Measurements from ENCODE around the gene CDK19. TPM values are rescaled to one million over a fixed set of nuclear protein-coding genes. Genes with fewer than 3 reads are reported as not detected.
"Not testable (repeated sequence)": the region's sequence is repeated elsewhere in the genome, so short reads cannot be mapped to it uniquely, and the experiment has no call there.

Gene CDK19
- total RNA-seq, 2 donors from 2014 or later, result 18.3 to 39.8 TPM

DNA sequence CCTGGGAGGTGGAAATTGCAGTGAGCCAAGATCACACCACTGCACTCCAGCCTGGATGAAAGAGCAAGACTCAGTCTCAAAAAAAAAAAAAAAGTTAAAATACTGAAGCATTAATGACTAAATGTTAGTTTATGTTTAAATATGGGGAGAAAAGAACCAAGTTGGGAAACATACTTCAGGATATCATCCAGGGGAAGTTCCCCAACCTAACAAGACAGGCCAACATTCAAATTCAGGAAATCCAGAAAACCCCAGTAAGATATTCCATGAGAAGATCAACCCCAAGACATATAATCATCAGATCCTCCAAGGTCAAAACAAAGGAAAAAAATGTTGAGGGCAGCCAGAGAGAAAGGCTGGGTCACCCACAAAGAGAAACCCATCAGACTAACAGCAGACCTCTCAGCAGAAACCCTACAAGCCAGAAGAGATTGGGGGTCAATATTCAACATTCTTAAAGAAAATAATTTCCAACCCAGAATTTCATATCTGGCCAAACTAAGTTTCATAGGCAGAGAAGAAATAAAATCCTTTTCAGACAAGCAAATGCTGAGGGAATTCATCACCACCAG lies 237.6 kb downstream of the CDK19 start:
- H3K4me1 Mint-ChIP-seq; H3K4me3 Mint-ChIP-seq; H3K36me3 Mint-ChIP-seq (ENCODE audit: low read depth); H3K9me3 Mint-ChIP-seq; H3K27me3 Mint-ChIP-seq; H3K27ac Mint-ChIP-seq; ATAC-seq (replicated peaks): not testable (repeated sequence)

DNA sequence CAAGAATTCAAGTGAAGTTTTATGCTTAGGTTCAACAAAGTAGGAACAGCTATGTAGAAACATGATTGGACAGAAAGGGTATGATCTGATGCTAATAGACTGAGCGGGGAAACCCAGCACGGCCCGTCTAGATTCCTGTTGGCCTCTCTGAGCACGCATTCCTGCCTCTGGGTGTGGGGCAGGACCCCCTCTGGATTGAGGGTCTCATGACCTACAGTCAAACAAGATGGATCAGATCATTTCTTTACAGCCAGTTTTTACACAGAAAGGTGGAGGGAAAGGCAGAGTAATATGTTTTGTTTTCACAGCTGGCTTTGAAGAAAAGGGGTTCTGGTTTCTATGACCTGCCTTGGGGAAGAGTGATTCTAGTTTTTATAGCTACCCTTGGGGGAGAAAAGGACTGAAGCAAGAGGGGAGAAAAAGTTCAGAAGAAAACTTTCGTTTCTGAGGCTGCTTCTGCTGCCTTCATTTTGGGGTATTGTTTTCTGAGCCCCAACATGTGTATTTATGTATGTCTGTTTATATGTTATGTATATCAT lies 239.3 kb downstream of the CDK19 start:
- H3K9me3 Mint-ChIP-seq, result peaks cover 4% of the 10 kb centered on the region
- no peak overlapping the region for H3K4me3 Mint-ChIP-seq
- H3K27ac Mint-ChIP-seq, result no peak overlapping the region
- no peak for ATAC-seq (replicated peaks)
- H3K36me3 Mint-ChIP-seq (ENCODE audit: low read depth), result no peaks in the 10 kb centered on the region
- no peaks in the 10 kb centered on the region for H3K4me1 Mint-ChIP-seq
- no peaks in the 10 kb centered on the region for H3K27me3 Mint-ChIP-seq

DNA sequence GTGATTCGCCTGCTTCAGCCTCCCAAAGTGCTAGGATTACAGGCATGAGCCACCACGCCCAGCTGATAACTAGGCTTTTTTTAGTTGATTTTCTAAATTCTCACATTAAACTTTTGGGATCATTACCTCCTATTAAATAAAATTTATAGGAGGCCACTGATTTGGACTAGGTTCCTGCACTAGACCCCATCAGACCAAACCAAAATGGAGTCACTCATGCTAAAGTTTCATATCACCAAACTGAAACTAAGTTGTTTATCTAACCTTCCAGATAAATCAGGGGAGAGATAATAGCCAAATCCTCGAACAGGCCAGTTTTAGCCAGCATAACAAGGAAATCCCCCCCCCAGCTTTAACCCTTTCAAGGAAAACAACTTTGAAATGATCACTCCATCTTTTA lies 240.5 kb downstream of the CDK19 start:
- no peak for ATAC-seq (replicated peaks)
- Mint-ChIP-seq H3K4me1 (no peaks in the 10 kb centered on the region), H3K27me3 (no peaks in the 10 kb centered on the region), H3K9me3 (peaks cover 4% of the 10 kb centered on the region), H3K27ac (no peak overlapping the region), H3K36me3 (ENCODE audit: low read depth) (no peaks in the 10 kb centered on the region), H3K4me3 (no peak overlapping the region)

DNA sequence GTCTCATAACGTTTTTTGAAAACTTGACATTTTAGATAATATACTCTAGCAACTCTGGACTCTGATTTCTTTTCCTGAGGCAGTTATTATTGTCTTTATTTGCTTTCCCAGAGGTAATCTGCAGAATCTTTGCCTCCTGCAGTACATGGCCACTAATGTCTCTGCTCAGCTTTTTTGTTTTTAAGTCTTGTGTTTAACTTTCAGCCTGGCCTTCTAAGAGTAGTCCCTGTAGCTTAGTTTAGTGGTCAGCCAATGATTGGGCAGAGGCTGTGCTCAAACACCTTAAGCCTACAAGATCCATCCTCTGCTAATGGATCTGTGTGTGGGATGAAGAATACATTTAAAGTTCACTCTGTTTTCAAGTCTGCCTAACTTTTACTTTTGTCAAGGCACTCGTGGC lies 241.7 kb downstream of the CDK19 start:
- Mint-ChIP-seq H3K27me3 (no peaks in the 10 kb centered on the region), H3K4me3 (no peak overlapping the region), H3K36me3 (ENCODE audit: low read depth) (no peaks in the 10 kb centered on the region), H3K4me1 (no peaks in the 10 kb centered on the region), H3K27ac (no peak overlapping the region), H3K9me3 (no peaks in the 10 kb centered on the region)
- no peak for ATAC-seq (replicated peaks)

DNA sequence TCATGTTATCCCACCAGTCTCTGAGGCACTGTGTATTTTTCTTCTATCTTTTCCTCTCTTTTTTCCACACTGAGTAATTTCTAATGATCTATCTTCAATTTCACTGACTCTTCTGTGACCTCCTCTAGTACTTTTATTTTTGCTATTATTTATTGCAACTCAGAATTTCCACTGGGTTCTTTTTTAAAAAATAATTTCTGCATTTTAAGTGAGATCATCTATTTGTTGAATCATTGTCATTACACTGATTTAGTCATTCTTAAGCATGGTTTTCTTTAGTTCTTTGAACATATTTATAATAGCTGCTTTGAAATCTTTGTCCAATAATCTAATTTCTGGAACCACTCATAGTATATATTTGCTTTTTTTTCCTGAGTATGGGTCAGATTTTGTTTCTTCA lies 242.1 kb downstream of the CDK19 start:
- H3K4me1 Mint-ChIP-seq, result peaks cover under 1% of the 10 kb centered on the region
- no peak overlapping the region for H3K4me3 Mint-ChIP-seq
- no peaks in the 10 kb centered on the region for H3K9me3 Mint-ChIP-seq
- no peak for ATAC-seq (replicated peaks)
- no peak overlapping the region for H3K27ac Mint-ChIP-seq
- H3K27me3 Mint-ChIP-seq, result no peaks in the 10 kb centered on the region
- no peaks in the 10 kb centered on the region for H3K36me3 Mint-ChIP-seq (ENCODE audit: low read depth)

DNA sequence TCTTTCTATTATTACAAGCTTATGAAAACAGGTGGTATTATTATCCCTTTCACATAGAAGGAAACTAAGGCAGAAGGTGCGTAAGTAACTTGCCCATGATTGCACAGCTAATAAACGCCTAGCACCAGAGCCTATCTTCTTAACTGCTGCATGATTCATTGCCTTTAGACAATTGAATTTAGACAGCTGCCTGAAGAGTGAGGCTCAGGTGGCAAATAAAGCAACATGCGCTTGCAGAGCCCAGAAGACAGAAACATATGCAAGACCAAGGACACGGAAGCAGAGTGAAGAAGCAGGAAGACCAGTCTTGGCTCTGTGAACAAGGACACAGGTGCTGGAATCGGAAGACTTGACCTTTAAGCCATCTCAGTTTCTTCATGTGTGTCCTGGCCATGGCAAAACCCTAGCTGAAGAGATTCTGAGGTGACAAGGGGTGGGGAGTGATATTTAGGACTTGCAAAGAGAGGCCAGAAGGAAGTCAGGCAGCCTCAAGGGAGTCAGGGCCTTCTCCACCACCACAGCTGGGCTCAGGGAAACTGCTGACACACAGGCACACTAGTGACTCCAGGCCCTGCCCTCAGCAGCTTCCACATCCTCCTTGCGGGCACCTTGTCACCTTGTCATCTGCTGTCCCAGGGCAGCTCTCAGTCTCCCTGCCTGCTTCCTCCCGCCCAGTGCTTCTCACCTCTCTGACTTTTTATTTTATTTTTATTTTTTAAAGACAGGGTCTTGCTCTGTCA lies 247.1 kb downstream of the CDK19 start:
- Mint-ChIP-seq H3K4me1 (peaks cover 6% of the 10 kb centered on the region), H3K27me3 (no peaks in the 10 kb centered on the region), H3K27ac (no peak overlapping the region), H3K9me3 (no peaks in the 10 kb centered on the region), H3K36me3 (ENCODE audit: low read depth) (no peaks in the 10 kb centered on the region), H3K4me3 (no peak overlapping the region)
- peak; percentile 96 for ATAC-seq (replicated peaks)

DNA sequence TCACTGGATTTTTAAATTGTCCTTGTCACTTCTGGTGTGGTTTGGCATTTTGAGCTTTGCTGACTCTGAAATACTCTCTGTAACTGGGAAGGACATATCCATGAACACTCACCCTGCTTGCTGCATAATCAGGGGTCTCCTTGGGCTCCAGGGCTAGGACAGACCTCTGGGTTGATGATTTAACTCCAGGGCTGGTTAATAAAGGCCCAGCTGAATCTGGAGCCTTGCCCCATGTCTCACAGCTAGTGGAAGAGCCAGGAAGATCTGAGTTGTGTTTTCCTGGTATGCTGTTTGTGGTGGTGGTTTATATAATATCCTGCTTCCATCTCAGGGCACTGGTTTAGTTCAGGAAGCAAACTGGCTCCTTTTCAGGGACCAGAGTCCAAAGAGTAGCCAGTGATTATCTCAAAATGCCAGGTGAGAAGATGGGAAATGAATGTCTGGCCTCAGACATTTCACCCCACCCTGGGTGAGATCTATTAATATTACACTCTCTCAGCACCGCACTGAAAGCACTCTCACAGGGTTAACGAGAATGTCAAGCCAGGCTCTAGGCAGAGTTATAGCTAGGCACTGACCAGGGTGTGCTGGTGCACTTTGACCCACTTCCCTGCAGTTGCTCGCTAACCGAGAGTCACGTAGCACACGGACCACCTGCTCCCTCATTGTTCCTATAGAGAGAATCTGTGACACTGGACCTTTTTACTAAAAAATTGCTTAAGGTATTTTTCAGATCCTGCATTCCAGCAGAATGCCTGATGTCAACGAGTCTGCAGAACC lies 248.7 kb downstream of the CDK19 start:
- Mint-ChIP-seq H3K27ac (no peak overlapping the region), H3K4me1 (peaks cover 15% of the 10 kb centered on the region), H3K9me3 (no peaks in the 10 kb centered on the region), H3K4me3 (no peak overlapping the region), H3K36me3 (ENCODE audit: low read depth) (no peaks in the 10 kb centered on the region), H3K27me3 (no peaks in the 10 kb centered on the region)
- ATAC-seq (replicated peaks), result no peak

DNA sequence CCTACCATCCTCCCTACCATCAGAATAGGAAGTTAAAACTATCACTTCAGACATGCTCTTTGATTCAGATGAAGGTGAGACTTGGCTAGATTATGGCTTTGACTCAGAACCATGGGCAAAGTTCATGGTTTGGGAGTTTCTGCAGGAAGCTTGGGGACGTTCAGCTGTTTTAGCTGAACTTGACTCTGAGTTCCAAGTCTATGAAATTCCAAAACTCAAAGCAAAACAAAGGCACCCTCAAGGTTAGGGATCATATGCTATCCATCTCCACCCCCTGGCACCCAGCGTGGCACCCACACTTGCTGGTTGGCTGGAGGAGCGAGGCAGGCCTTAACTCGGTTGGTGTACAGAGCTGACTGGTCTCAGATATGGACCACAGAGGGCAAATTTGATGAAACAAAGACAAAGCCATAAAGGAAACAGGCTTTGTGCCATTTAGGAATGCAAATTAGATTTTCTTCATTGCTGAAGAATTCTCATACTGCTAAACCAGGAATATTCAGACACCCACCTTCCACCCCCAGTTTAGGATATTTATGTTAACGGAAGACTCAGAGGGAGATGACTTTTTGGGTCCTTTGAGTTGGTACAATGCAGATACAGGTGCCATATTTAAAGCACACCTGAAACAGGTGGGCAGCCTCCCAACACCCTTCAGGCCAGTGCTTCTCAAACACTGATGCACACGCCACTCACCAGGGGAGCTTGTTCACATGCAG lies 250.4 kb downstream of the CDK19 start:
- no peak overlapping the region for H3K4me3 Mint-ChIP-seq

DNA sequence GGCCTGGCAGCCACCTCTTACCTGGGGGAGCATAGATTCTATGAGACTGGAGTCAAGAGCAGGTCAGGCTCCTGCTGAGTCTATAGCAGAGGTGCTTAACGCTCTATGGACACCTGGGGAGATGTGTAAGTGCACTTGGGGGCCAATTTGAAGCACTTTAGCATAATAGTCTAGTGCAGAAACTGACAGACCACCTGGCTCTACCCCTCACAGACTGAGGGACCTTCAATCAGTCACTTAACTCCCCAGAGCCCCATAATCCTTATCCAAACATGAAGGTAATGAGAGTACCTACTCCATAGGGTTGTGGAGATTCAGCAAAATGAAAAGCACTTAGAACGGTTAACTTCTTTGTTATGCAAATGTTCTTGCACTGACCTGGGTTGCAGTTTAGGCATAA lies 251.6 kb downstream of the CDK19 start:
- Mint-ChIP-seq H3K4me1 (peaks cover 27% of the 10 kb centered on the region), H3K9me3 (no peaks in the 10 kb centered on the region), H3K4me3 (no peak overlapping the region), H3K36me3 (ENCODE audit: low read depth) (no peaks in the 10 kb centered on the region), H3K27me3 (no peaks in the 10 kb centered on the region), H3K27ac (no peak overlapping the region)
- no peak for ATAC-seq (replicated peaks)

More for the DNA sequence above, 250.4 kb downstream of the CDK19 start:
- no peaks in the 10 kb centered on the region for H3K9me3 Mint-ChIP-seq
- H3K27ac Mint-ChIP-seq, result no peak overlapping the region
- H3K36me3 Mint-ChIP-seq (ENCODE audit: low read depth), result no peaks in the 10 kb centered on the region
- H3K27me3 Mint-ChIP-seq, result no peaks in the 10 kb centered on the region
- peaks cover 27% of the 10 kb centered on the region for H3K4me1 Mint-ChIP-seq
- no peak for ATAC-seq (replicated peaks)

DNA sequence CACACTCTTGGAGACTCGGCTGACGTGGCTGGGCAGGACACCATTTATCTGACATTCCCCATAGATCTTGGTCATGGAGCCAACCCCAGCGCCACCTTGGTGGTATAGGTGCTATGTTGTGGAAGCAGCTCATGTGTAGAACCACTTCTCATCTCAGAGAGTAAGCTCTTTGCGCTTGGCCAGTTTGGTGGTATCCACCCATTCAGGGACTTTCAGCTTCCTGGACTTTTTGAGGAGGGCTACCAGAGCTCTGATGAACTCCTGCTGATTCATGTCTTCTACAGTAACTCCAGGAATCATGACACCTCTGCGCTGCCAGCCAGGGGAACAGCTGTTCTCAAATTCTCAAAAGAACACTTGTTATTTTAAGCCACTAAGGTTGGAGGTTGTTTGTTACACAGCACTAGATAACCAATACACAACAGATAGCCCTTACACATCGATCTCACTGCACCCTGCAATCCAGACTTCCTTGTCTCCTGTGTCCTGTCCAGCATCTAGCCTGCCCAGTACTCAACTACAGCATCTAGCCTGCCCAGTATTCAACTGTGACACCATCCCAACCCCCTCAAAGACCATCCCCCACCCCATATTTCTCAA lies 252.9 kb downstream of the CDK19 start:
- no peaks in the 10 kb centered on the region for H3K27me3 Mint-ChIP-seq
- H3K4me1 Mint-ChIP-seq, result peaks cover 23% of the 10 kb centered on the region
- H3K36me3 Mint-ChIP-seq (ENCODE audit: low read depth), result no peaks in the 10 kb centered on the region
- no peaks in the 10 kb centered on the region for H3K9me3 Mint-ChIP-seq
- no peak overlapping the region for H3K27ac Mint-ChIP-seq
- H3K4me3 Mint-ChIP-seq, result no peak overlapping the region
- ATAC-seq (replicated peaks), result no peak

DNA sequence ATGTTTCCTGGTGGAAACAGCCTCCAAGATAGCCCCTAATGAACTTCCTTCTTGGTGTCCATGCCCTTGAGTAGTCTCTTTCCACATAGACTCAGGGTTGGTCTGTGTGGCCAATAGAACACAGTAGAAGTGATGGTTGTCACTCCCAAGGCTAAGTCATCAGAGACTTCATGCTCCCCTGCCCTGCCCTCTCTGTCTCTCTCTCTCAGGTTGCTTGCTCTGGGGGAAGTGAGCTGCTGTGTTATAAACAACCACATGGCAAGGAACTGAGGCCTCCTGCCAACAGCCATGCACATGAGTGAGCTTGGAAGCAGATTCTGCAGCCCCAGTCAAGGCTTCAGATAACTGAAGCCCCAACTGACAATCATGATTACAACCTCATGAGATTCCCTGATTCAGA lies 253.6 kb downstream of the CDK19 start:
- Mint-ChIP-seq H3K27me3 (no peaks in the 10 kb centered on the region), H3K9me3 (no peaks in the 10 kb centered on the region), H3K4me3 (no peak overlapping the region), H3K4me1 (peaks cover 25% of the 10 kb centered on the region), H3K36me3 (ENCODE audit: low read depth) (no peaks in the 10 kb centered on the region), H3K27ac (no peak overlapping the region)
- no peak for ATAC-seq (replicated peaks)

DNA sequence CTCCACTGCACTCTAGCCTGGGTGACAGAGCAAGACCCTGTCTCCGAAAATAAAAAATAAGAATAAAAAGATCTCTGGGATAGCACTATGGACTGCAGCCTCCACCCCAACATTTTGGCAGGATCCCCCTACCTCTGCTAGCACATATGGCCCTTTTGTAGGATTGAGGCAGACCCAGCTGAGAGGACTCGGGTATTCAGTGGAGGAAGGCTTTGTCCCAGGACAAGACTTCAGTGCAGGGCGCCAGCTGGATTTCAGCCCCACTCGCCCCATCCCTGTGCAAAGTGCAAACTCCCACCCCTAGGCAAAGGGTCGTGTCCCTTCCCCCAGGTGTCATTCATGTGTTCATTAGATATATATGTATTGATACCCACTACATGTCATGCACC lies 254.3 kb downstream of the CDK19 start:
- Mint-ChIP-seq H3K9me3 (no peaks in the 10 kb centered on the region), H3K27ac (peak overlapping the region; percentile 66), H3K4me1 (peaks cover 30% of the 10 kb centered on the region), H3K4me3 (peak overlapping the region; percentile 55), H3K27me3 (no peaks in the 10 kb centered on the region), H3K36me3 (ENCODE audit: low read depth) (no peaks in the 10 kb centered on the region)
- no peak for ATAC-seq (replicated peaks)

DNA sequence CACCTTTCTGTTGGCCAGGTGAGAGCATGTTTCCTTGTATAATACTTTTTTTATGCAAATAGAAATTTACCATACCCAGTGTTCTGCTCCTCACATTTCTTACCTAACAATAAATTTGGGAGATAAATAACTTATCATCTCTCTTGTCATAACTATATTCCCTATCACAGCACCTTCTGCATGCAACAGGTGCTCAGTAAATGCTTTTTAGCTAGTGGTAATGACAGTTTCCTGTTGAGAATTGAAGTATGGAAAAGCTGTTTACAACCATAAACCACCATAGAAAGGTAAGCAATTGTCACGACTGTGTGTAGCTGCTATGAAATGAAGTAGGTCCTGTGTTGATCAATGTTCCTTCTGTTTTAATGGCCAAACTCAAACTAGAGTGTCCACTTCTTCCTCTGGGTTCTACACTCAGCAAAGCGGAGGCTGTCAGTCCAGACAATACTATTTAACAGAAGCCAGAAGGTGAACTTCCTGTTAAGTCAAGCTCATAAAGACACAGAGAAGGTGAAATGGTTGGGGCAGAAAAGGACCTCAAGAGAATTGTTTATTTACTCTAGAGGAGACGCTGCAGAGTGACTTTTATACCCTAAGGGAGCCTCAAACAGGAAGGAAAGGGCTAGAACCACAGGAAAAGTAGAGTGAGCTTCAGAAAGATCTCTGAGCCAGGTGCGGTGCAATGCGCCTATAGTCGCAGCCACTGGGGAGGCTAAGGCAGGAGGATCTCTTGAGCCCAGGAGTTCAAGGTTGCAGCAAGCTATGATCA lies 254.8 kb downstream of the CDK19 start:
- no peaks in the 10 kb centered on the region for H3K27me3 Mint-ChIP-seq
- peak overlapping the region; percentile 66 for H3K27ac Mint-ChIP-seq
- no peaks in the 10 kb centered on the region for H3K36me3 Mint-ChIP-seq (ENCODE audit: low read depth)
- H3K9me3 Mint-ChIP-seq, result no peaks in the 10 kb centered on the region
- H3K4me3 Mint-ChIP-seq, result peak overlapping the region; percentile 55
- ATAC-seq (replicated peaks), result peak; percentile 55
- H3K4me1 Mint-ChIP-seq, result peaks cover 30% of the 10 kb centered on the region

Measured in activated T-helper 17 cell treated with anti-CD3 and anti-CD28 coated beads, Interleukin-2, amount 50 U/mL, for 72 hours (primary cell).